GF-D8 (cell line): ENCODE results near the gene SPOCK1.

Experiments used
- DNase-seq: peaks from one replicate; lab custom pipeline; 2025; lab: John Stamatoyannopoulos, UW

The SPOCK1 gene

DNA sequence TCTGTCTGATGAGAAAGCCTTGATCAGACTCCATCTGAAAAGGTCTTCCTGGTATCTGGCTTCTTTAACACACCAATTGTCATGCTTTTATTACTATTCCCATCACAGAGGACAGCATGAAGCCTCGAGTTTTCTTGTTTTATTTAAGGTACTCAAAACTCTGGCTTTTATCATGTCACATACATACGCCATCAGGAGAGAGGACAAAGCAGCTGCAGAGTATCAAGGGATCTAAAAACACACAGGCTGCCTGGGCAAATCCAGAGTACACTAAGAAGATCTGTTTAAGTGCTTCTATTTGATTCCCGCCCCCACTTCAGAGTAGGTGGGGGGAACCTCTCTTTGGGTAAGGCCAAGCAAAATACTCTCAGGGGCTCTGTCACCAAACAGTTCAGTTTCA is 277.2 kb downstream of the SPOCK1 start:
- no peak for DNase-seq

DNA sequence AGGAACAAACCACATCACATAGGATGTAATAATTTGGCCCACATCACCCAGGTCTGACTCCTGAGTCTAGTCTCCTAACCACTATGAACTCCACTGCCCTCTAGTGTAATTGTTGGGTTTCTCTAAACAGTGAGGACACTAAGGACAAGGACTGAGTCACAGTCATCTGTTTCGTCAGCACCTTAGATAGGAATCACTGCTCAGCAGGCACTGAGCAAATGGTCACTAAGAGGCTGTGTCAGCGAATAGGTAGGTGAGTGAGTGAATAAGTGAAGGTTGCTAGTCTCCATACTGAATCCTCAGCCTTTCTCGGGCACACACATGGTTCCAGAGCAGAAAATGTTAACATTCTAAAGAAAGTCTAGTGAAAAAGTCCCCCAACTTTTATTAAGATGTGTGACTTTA is 278.6 kb downstream of the SPOCK1 start:
- DNase-seq: no peak

DNA sequence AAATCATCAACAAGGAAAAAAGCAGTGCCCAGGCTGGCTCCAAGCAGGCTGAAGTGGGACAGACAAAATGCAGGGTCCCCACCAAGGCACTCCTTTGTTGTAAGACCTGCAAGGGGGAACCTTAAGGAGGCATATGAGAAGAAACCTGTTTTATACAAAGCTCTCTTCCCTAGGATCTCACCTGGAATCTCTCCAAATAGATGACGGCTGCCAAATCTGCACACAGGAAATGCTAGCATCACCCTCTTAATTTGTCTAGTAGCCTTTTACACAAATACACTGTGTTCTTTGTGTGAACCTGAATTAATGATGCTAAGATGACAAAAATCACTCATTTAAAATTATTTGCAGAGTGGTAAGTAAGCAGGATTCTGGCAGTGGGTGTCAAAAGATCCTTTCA is 280.2 kb downstream of the SPOCK1 start:
- DNase-seq: no peak

- DNase-seq: no peak
Measured at GRCh38 chr5:137218471-137218870, 280.7 kb downstream of the SPOCK1 start.

GRCh38 chr5:137217599-137218200 is 281.4 kb downstream of the SPOCK1 start:
- no peak for DNase-seq

DNA sequence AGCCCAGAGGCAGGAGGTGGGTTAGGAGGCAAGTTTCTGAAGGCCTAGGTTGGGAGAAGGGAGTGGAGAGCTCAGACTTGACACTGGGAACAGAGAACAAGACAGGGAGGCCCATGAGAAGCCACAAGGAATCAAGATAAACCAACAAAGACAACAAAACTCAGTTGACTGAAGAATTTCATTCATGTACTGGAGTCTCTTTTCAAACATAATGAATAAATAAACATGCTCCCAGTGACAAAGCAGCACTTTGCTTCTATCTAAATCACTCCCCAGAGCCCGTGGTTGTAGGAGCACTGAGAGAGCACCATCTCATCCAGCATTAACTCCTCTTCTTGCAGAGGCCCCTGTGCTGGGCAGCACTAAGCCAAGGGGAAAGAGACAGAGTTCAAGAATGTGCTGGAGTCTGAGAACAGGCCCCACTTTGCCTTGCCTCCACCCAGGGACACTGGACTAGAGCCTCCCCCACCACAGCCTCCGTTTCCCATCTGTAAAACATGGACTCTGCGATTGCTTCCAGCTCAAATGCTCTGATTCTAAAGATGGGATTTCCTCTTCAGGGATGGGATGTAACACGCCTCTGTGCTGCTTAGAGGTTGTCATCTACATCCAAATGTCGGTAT is 282.0 kb downstream of the SPOCK1 start:
- DNase-seq: no peak

GRCh38 chr5:137215780-137216179 is 283.3 kb downstream of the SPOCK1 start:
- no peak for DNase-seq

DNA sequence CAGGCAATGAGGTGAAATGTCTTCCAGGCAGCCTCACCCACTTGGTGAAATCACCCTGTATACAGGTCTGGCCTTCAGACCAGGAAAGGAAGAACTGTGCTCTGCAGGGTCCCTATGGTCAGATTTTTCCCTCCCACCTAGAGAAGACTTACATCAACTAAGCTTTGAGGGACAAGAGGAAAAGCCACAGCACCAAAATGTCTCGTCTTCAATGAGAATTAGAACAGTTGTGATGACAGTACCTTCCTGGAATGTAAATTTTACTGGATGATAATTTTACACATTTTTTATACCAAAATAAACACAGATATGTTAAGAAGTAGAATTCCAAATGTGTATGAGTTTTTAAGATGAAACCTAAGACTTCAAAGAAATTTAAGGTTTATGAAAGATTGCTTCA is 283.9 kb downstream of the SPOCK1 start:
- no peak for DNase-seq

DNA sequence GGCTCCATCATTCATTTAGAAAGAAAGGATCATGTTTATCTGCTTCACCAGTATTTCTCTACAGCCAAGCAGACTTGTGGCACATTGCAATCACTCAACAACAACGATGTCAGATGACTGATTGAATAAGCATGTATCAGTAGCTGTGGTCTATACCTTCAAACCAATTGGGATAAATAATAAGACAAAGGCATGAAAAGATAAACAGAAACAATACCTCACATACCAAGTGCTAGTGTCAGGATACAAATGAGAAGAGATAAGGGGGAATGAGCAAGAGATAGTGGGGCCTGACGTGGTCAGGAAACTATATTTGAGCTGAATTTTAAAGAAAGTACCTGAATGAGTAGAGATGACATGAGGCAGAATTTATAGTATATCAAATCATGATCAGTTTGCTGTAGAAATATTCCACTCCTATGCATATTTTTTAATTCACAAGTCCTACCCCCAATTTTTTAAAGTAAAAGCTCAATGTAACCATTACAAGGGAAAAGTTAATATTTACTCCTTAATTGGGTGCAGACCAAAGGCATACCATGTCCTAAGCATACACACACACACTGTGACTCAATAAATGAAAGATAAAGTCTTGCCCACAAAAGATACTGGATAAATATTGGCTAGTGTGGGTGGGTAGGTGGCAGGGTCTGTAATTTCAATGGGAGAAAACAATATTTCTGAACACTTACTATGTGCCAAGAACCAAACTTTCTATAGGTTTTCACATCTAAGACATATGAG is 284.5 kb downstream of the SPOCK1 start:
- no peak for DNase-seq

- DNase-seq: no peak
Measured at GRCh38 chr5:137212471-137212870, 286.7 kb downstream of the SPOCK1 start.

GRCh38 chr5:137209232-137209809 is 289.8 kb downstream of the SPOCK1 start:
- DNase-seq: no peak

DNA sequence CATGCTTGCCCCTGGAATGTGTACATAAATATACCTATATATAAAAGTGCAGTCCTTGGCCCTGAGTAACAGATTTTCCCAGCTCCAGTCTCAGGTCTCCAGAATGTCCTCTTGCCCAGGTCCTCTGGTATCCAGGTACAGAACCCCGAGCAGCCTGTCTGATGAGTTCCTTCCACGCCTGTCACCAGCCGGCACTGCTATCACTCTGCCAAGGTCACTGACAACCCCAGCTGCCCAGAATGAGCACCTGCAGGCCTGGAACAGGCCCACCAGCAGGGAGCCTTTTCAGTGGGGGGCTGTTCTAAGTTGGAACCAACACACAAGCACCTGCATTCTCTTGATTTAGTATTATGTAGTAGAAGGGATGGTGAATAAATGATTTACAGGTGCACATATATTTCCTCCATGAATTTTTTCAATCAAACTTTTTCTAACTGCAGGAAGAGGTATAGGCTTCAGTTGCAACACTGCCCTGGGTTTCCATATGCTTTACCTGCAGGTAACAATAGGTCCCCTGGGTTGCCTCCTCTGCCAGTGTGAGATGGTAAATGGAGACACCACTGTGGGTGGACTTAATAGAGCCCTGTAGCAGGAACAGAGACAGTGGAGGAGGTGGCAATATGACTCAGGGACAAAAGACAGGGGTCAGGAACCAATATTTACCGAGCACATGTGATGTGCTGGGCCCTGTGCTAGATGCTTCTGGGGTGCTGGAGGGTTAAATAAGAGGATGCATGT is 291.9 kb downstream of the SPOCK1 start:
- DNase-seq: no peak

- DNase-seq: no peak
Measured at GRCh38 chr5:137206030-137206715, 293.0 kb downstream of the SPOCK1 start.

DNA sequence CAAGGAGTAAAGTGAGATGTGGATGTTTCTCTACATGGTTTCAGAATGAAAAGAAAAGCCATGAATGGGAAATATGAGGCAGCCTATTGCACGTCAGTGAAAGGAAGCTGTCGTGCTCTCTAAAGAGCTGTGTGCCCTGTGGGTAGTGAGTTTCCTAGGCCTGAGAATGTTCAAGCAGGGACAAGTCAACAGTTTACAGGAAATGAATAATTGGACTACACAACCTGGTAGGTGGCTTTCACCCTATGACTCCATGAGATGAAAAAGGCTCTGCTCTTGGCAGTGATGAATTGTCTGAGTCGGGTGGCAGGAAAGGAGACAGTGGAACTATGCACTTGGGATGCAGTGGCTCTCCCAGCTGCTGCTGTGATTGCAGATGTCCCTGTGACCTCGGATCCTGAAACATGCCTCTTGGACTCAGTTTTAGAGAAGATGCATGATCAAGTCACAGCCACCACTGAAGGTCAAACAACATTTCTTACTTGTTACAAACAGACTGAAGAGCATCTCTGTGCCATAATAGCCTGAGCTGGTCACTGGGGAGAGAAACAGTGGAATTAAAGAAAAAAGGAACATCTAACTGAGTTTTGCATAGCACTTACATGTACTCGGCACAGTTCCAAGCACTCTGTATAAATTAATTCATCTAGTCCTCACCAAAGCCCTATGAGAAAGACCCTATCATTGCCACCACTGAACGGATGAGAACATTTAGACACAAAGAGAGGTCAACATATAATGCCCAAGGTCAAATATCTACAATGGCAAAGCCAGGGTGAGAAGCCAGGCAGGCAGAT is 293.7 kb downstream of the SPOCK1 start:
- DNase-seq: no peak

DNA sequence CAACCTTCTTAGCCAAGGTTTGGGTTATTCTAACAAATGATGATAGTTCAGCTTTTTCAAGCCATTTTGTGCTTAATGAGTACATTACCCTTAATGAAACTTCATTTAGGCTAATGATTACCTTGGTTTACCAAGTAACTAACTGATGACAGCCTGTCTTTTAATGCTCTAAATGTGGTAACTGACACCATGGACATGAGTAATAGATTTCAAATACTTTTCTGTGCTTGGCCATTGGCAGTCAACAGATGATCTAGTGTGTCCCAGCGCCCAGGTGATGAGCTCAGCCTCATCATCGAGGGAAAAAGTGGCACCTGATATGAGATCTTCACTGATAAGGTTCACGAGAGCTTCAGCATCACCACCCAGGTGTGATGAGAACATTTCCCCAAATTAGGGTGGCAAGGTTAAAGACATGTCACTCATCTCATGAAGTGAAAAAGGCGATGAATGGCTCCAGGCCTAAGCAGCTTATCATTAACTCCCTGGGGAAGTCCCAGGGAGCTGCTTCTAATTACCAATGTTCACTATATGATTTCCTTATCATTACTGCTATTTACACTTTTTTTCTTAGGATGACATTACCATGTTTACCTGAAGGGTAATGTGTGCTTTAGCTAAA is 296.0 kb downstream of the SPOCK1 start:
- no peak for DNase-seq

- DNase-seq: no peak
Measured at GRCh38 chr5:137201876-137202275, 297.2 kb downstream of the SPOCK1 start.

DNA sequence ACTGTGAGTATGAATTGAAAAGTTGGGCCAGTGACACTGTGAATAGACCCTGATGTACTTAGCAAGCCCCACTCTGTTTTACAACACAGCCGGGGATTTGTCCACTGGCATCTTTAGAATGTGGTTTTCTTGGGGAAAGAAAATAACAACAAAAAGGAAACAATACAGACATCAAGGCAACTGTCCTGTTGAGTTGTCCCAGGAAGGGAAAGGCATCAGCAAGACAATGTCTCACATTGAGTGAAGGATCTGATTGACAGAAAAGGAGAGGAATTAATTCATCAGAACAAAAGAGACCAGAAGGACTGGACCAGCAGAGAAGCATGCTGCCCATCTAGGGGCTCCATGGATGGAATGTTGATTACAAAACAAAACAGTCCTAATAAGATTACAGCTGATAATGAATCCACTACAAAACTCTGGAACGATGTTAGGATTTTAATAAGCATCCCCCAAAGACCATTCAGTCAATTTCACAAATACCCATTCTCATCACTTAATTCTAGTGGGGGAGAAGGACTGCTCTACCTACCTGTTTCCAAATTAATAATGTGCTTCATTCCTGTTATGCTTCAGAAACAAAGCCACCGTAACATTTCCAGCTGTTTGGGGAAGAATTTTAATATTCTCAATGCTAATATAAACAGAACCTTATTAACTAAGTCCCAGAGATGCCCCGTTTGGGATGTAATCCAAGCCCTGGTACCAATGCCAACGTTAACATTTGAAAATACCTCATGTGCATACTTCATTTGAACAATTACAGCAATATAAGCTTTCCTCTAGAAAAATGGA is 298.0 kb downstream of the SPOCK1 start:
- no peak for DNase-seq

DNA sequence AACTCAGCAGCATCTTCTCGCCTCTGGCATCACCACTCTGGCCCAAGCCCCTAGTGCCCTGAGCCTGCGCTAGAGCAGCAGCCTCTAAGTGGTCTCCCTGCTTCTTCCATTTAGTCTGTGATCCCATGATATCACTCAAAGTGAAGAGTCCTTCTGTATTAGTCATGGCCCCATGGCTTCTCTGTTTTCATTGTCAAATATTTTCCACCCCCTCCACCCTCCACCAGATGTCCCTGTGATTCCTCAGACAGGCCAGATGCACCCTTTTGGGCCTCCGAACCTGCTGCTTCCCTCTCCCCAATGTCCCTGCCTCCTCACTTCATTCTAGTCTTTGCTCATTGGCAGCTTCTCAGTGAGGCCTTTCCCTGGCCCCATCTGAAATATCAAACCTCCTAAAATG is 299.2 kb downstream of the SPOCK1 start:
- no peak for DNase-seq

GRCh38 chr5:137199201-137199600 is 299.9 kb downstream of the SPOCK1 start:
- no peak for DNase-seq

GRCh38 chr5:137195483-137195882 is 303.6 kb downstream of the SPOCK1 start:
- DNase-seq: no peak
